Suprapubic skin (tissue), 4 donors: ENCODE measurements around the gene YEATS4.

ENCODE experiments used
- EP300 ChIP-seq: sonication (generic); formaldehyde crosslinking; IDR thresholded peaks from one replicate; pipeline ENCODE4 v1.6.1; 2017; ENCODE audit warnings: antibody characterized with exemption
- POLR2A ChIP-seq, 2 donors: fragments of 450-650 bp; IDR thresholded peaks; one replicate each; pipeline ENCODE4 v1.6.1; 2017; ENCODE audit warnings: antibody characterized with exemption in 2 of 2, mild to moderate bottlenecking in 2 of 2, moderate library complexity in 2 of 2
- POLR2AphosphoS5 ChIP-seq, 3 donors: sonication (generic); formaldehyde crosslinking; IDR thresholded peaks; one replicate each; pipeline ENCODE4 v1.6.1; 2017; ENCODE audit warnings: antibody characterized with exemption in 3 of 3
- TF ChIP-seq, protein P1 (sequence below), 2 donors: fragments of 200-600 bp in 1 of 2; fragments of 450-650 bp in 1 of 2; sonication (generic) in 1 of 2; IDR thresholded peaks; one replicate each; pipeline ENCODE4 v1.5.1; 2016 to 2019; ENCODE audit warnings: antibody characterized with exemption in 2 of 2, mild to moderate bottlenecking in 1 of 2, moderate library complexity in 1 of 2

DNA sequence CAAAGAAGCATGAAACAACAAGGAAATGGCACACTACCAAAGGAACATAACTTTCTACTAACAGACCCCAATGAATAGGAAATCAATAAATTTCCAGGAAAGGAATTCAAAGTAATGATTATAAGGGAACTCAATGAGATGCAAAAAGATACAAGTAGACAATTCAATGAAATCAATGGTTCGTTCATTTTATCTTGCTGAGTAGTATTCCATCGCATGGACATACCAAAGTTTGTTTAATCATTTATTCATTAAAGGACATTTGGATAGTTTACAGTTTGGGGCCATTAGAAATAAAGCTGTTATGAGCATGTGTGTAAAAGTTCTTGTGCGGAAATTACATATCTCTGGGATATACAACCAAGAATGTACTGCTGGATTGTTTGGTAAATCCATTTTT, 46.3 kb upstream of the YEATS4 start:
- TF ChIP-seq POLR2A (IDR thresholded peaks at IDR 0.05) = no peak
- TF ChIP-seq EP300 = no peak
- TF ChIP-seq POLR2AphosphoS5 (IDR thresholded peaks at IDR 0.05) = no peak
- TF ChIP-seq, protein P1, sequence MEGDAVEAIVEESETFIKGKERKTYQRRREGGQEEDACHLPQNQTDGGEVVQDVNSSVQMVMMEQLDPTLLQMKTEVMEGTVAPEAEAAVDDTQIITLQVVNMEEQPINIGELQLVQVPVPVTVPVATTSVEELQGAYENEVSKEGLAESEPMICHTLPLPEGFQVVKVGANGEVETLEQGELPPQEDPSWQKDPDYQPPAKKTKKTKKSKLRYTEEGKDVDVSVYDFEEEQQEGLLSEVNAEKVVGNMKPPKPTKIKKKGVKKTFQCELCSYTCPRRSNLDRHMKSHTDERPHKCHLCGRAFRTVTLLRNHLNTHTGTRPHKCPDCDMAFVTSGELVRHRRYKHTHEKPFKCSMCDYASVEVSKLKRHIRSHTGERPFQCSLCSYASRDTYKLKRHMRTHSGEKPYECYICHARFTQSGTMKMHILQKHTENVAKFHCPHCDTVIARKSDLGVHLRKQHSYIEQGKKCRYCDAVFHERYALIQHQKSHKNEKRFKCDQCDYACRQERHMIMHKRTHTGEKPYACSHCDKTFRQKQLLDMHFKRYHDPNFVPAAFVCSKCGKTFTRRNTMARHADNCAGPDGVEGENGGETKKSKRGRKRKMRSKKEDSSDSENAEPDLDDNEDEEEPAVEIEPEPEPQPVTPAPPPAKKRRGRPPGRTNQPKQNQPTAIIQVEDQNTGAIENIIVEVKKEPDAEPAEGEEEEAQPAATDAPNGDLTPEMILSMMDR (IDR thresholded peaks at IDR 0.05) = no peak
